NCI-H2227 (cell line): ENCODE data around the gene DPY19L1.
"Not testable (repeated sequence)": the region's sequence is repeated elsewhere in the genome, so short reads cannot be mapped to it uniquely, and the experiment has no call there.

Source experiments
- DNase-seq: peaks from one replicate; lab custom pipeline; 2025; ENCODE audit not compliant: unreplicated experiment; lab: John Stamatoyannopoulos, UW

DPY19L1 gene

DNA sequence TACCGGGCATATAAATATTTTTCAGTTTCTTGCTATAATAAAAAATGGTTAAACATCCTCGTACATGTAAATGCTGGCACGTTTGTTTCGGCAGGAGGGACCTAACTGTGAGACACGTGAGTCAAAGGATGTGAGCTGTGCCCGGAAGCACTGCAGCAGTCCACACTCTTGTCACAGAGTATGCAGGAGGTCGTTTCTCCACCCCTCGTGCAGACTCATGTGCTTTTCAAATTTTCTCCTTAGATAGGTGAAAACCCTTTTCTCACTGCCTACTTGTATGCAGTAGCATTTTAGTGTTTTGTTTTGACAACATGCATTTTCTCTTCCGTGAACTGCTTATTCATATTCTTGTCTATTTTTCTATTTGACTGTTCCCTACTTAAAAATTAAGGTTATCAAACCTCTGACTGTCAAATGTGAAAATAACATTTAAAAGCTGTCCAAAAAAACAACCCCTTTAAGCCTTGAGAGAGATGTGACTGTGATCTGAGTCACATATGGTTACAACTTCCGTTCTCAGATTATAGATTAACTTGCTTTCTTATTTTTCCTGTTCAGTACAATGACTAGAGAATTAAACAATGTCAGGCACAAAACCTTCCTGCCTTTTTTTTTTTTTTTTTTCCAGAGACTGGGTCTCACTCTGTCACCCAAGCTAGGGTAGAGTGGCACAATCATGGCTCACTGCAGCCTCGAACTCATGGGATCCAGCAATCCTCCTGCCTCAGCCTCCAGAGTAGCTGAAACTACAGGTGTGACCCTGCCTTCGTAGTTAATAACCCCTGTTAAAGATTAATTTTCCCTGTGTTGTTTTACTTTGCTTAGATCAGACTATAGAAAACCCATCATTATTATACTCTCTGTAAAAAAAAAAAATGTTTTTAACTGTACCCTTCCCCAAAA lies 45.1 kb downstream of the DPY19L1 start:
- no peak for DNase-seq

DNA sequence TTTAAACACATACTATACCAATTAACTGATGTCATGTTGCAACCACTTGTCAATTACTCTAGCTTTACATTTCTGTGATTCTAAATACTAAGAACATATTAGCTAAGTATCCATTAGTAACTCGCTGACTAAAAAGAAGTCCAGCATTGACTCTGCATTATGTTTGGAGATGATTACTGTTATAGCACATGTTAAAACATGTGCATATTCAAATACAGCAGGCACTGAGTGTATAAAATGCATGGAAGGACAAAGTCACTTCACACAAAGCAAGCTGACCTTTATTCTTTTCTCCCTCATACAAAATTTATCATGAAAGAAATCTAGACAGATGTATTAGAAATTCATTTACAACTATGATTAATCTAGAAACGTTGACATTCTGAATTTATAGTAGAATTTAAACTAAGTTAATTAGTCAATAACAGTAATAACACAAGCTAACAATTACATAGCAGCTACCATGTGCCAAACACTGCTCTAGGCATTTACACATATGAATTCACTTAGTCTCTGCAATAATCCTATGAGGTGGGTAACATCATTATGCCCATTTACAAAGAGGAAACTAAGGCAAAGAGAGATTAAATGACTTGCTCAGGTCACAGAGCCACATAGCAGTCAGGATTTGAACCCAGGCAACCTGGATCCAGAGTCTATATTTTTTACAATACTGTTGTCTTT lies 48.7 kb downstream of the DPY19L1 start:
- not testable (repeated sequence) for DNase-seq

DNA sequence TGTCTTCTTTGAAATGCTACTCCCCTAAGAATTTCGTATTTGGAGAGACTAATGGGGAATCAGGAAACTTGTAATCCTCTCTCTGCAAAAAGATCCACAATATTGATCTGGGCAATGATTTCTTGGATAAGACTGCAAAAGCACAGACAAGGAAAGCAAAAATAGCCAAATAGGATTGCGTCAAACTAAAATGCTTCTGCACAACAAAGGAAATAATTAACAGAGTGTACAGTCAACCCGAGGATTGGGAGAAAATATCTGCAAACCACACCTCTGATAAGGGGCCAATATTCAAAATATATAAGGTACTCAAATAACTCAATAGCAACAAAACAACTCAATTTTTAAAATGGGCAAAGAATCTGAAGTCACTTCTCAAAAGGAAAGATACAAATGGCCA lies 52.1 kb downstream of the DPY19L1 start:
- DNase-seq = not testable (repeated sequence)

DNA sequence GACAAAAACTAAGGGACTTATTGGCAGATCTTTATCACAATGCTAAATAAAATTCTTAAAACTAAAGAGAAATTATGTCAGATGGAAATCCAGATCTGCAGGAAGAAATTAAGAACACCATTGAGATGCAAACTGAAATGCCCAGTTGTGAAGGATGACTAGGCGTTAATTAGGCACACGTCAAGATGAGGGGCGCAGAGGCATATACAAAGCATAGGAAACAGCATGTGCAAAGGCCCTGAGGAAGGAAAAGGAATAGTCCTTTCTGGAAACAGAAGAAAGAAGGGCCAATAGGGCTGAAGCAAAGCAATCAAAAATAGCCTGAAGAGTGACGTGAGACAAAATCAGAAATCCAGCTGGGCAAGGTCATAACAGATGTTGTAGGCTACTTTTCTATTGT lies 53.1 kb downstream of the DPY19L1 start:
- DNase-seq = not testable (repeated sequence)

DNA sequence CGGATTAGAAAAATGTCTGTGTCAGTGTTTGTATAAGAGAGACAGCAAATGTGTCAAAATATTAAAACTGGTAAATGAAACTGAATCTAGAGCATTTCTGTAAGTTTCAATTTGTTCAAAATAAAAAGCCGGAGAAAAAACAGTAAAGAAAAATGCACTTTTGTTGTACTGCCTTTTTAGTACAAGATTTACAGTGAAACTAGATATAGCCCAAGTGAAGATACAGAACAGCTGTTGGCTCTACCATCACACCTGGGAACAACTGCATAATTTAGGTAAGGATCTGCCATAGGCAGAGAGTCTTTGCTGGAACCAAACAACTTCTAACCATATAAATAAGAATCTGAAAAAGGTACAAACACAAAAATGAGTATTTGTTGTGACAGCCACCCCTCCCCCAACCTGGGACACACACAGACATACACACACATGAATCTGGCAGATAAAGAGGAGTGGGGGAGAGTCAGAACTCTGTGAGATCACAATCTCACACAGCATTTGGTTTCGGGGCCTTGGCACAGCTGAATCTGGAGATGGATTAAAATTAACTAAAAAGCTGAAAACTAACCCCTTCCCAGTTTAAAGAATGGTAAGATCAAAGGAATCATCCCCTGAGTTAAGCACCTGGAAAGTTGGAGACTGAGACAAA lies 54.8 kb downstream of the DPY19L1 start:
- DNase-seq = no peak

DNA sequence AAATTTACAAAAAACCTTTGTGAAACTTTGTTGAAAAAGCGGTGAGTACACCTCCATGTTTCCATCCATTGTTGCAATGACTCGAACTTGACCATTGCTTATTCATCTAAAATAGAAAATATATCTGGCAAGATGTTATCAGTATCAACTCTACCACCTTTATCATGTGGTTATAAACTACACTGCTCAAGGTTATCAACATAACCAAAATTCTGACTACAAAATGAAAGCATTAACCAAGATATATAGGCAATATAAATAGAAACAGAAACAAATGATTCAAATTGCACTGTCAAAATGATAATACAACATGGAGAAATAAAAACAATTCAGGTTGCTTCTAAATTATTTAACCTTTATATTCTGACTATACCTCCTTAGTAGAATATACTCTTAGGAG lies 58.2 kb downstream of the DPY19L1 start:
- DNase-seq = not testable (repeated sequence)

DNA sequence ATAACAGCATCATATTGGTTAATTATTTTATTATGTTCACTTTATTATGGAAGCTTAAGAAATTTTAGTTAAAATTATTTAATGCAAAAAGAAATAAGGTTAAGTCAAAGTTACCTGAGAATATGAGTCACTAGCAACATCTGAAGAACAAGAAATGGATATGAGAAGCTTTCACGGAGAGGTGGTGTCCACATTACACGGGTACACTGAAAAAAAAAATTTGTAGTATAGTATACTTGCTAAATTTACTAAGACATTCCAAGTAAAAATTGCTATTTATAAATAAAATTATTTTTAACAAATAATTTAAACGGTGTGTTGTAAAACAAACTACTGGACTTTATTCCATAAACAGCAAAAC lies 63.9 kb downstream of the DPY19L1 start:
- DNase-seq = no peak

DNA sequence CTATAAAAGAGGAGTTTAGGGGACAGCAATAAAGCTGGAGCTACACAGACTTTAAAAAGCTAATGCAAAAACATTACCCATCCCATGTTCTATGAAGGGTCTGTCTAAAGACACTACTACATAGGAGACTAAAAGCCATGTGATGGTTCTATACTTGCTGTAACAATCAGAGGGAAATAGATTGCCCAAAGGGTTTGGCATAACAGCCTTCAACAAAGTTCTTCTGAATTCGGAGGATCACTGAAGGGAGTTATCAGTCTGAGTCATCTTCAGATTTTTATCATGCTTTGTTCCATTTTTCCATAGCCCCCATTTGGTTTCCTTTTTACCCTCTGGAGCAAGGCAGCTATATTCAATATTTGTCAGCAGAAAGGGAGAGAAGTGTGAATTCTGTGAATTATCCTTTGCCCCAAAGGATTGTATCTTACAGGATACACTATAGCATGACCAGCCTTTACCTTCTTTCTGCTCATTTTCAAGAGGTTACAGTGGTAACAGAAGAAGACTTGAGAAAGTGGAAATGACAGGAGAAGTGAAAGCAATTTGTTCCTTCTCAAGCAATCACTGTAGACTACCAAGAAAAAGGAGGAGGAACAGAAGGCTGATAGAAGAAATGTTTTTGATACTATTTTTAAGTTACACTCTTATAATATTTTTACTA lies 64.4 kb downstream of the DPY19L1 start:
- not testable (repeated sequence) for DNase-seq

DNA sequence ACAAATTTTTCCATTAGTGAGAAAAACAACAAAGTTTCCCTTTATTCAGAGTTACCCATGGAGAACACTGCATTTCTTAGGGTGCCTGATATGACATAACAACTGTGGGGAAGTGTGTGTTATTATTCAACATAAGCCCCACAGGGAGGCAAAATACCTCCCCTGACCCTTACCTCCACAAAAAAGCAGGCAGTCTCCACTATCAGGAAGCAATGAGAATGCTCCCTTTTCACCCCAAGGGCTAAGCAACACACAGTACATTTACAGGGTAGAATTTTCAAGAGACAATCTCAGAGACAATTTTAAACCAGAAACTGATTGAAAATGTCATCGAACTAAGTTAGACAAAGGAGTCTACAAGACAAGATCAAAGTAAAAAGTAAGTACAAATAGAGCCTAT lies 69.5 kb downstream of the DPY19L1 start:
- DNase-seq = not testable (repeated sequence)

DNA sequence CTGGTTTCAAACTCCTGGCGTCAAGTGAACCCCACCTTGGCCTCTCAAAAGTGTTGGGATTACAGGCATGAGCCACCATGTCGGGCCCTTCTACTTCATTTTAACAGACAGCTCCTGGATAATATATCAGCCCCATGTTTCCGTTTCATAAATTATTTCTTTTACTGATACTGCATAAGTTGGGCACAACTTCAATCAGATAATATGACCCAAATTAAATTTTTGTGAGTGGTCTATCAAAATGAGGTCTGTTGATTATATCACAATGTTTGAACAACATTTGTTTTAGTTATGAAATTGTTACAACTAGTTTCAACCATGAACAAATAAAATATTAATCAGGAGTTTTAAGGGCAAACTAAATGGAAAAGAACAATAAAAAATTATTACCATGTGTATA lies 70.8 kb downstream of the DPY19L1 start:
- not testable (repeated sequence) for DNase-seq

DNA sequence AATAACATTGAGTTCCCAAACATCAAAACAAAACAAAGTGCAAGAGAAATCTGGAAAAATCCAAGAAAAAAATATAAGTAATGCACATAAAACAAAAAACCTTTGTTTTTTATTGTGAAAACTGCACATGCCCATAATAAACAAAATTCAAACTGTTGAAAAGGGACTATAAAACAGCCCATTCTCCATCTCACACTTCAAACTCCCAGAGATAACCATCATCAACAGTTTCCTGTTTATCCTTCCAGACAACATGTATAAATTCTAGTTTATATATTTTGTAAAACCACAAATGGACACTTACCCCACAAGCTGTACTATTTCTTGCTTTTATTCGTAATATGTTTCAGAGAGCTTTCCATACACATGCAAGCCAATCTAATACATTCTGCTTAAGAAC lies 79.3 kb downstream of the DPY19L1 start:
- DNase-seq = no peak

DNA sequence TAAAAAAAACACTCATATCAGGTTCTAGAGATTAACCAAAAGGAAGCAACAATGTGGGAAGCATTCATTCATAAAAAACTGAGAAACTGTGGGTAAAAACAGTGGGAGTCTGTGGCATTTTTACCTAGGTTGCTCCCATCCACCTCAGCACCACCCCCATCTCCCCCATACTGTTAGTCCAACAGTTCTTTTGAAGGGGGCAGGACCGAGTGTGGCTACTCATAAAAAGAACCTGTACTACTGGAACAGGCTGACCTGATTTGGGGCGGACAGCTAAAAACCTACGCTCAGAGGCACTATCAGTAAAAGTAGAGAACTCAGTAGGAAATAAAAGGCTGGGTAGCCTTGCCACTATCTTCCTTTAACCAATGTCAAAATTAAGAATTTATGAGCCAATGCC lies 84.5 kb downstream of the DPY19L1 start:
- DNase-seq = no peak

DNA sequence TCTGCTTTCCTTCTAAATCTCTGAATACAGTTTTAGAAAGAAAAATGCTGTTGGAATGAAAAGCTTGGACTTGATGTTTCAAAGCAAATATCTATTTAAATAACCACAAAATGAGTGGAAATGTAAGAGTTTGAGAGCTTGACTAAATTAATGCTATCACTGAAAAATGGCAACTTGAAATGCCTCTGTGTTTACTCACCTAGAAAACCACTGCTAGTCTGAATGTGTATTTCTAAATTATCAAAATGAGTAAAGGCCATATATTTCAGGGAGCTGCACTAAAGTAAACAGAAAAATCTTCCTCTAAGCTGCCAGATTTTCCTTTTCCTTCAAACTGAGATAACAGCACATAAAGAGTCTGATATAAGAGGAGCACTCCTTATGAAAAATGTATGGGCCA lies 87.9 kb downstream of the DPY19L1 start:
- no peak for DNase-seq

DNA sequence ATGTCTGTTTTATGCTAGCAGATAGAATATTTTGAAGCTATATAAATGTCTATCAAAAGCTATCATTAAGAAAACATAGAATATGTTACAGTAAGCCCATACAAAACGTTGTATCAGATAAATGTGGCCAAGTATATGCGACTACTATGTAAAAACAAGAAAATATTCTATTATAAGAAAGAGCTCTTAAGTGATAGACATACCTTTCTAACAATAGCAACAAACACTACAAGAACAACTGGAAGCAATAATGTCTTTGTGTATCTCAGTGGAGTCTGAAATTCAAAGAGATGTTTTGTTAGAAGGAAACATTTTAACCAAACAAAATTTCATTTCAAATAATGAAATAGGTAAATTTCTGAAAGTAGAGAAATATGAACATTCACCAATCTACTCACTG lies 89.9 kb downstream of the DPY19L1 start:
- DNase-seq = not testable (repeated sequence)

DNA sequence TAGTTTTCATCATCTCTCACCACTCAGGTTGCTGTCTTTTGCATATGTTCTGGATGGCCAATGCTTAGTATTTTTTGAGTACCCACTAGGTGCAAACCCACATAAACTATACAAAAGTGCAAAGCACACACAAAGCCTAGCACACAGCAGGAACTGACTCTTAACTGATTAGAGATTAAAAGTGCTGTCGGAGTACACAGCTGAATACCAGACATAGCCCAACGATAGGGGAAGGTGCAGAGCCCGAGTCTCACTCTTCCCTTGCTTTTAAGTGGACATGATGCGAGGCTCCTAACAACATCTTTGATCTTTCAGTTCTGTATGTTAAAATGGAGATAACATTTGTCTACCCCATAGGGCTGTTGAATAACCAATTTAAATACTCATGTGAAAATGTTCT lies 90.8 kb downstream of the DPY19L1 start:
- DNase-seq = no peak

DNA sequence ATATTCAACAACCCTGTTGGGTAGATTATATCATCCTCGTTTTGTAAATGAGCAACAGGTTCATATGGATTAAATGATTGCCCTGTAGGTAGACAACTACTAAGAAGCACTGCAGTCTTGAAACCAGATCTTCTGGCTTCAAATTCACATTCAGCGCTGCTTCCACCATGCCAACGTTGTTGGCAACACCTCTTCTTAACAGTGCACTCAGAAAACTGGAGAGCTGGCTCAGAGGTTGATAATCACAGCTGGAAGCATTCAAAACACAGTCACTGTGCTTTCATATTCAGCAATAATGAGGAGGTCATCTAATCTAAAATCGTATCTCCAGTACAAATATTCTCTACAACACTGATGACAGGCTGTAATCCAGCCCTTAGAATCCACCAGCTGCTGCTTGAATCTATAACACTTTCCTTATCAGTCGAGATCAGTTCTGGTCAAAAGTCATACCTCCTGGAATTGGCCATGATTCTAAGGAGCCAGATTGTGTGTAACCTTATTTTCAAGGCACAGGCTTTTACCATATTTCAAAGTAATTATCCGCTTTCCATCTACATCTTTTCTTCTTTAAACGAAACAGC lies 91.3 kb downstream of the DPY19L1 start:
- DNase-seq = not testable (repeated sequence)

DNA sequence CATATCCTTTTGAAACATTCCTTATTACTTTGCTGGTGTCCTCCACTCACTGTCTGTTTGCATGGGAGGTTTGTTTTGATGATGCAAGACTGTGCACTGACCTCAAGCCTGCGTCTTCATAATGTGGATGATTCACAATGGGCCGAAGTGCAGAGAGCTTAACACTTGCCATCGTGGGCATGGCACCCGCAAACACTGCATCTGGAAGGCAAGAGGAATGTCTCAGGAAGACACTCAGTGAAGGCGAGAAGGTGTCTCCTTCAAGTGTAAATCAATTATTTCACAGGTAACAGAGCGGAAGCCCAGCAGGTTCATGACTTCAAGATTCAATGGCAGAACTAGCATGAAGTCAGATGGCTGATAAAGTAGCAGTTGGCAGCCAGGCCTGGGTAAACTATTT lies 98.1 kb downstream of the DPY19L1 start:
- DNase-seq = no peak

DNA sequence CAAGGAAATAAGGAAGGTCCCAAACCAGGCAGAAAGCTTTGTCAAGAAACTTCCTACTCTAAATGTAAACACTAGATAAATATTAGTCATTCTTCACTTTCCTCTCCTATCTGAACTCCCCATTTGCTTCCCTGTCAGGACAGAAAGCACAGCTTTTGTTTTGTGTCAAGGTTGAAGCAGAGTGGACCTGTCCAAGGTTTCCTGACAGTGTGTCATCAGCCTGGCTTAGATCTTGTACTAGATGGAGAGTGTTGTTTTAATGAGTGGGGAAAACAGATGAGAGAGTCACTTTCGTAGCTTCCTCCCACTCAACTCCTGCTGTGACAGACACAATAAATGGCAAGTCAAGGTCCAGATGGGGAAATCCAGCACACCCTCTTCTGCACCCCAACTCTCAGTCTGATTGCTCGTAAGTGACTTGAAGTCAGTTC lies 101.5 kb downstream of the DPY19L1 start:
- DNase-seq = not testable (repeated sequence)

DNA sequence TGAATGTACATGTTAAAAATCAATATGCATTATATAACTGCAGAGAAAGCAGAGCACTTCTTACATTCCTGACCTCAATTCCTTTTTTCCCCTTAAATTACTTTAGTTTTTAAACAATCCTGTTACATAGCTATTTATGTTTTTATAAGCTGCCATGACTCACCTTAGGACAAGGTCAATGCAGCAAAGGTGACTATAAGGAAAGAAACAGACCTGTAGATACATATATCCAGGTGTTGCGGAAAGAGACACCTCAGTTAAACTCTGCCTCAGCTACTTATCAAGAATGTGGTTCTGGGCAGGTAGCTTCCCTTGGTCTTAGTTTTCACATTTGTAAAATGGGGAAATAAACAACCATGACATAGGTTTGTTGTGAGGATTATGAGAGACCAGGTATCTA lies 105.5 kb downstream of the DPY19L1 start:
- no peak for DNase-seq

DNA sequence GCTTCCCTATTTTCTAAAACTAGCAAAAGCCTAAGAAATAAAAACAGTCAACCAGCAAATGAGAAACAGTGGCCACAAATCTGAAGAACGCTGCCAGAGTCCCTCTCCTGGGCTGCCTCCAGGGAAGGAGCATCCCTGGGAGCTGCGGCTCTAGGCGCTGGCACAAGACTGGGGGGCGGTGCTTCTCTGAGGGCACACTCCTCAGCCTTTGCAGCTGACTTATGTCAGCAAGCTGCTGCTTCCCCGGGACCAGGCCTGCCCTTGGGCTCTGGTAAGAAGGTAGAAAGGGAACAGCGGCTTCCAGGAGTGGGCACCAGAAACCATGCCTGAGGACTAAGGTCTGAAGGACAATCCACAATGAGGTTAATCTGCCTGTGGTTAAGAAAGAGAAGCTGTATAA lies 107.5 kb downstream of the DPY19L1 start:
- not testable (repeated sequence) for DNase-seq

DNA sequence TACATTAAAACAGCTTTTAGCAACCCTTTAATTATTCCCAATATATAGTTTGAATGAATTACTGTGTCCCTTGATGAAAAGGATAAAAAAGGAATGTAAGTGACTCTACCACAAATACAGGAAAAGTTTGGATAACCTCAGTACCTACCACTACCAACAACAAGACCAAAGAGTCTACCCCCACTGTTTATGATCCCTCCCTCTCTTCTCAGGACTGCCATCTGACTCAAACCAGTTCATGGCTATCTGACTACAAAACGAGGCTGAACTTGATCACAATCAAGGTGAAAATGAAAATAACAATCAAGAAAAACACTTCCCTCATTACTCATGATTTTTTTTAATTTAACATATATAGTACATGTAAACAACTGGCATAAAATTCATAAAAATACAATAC lies 108.7 kb downstream of the DPY19L1 start:
- no peak for DNase-seq
